Keratinocyte (primary cell): Measurements from ENCODE around the gene ARL6IP5. TPM values are rescaled to one million over a fixed set of nuclear protein-coding genes. Genes with fewer than 3 reads are reported as not detected.

Source experiments
- DNase-seq: peaks from one replicate; pipeline ENCODE4 v3.0.0-alpha.2; 2011; ENCODE audit warnings: low read depth, missing footprints, low spot score
- FAIRE-seq: peaks from 2 replicates; lab custom pipeline; 2011; peaks lifted over from hg19 to GRCh38; lab: Jason Lieb, UNC
- H2AFZ ChIP-seq: 2 replicates; pipeline ENCODE4 v1.6.0; 2012; ENCODE audit warnings: low read length, control low read depth, inconsistent platforms; ENCODE audit not compliant: control insufficient read depth
- H3K27ac ChIP-seq: 2 replicates; pipeline ENCODE4 v1.5.1; 2011; ENCODE audit warnings: low read length; ENCODE audit not compliant: control insufficient read depth, insufficient read depth
- H3K27me3 ChIP-seq: 3 replicates; pipeline ENCODE4 v1.6.0; 2011; ENCODE audit warnings: low read length; ENCODE audit not compliant: control insufficient read depth, insufficient read depth; ENCODE audit errors: extremely low read depth
- H3K36me3 ChIP-seq, 2 experiments: 2 replicates in 1 of 2; 3 replicates in 1 of 2; pipeline ENCODE4 v1.5.1; 2011; ENCODE audit warnings: low read length in 2 of 2, mild to moderate bottlenecking in 1 of 2; ENCODE audit not compliant: control insufficient read depth in 2 of 2, insufficient read depth in 2 of 2; ENCODE audit errors: extremely low read depth in 1 of 2
- H3K4me1 ChIP-seq: 3 replicates; pipeline ENCODE4 v1.5.1; 2011; ENCODE audit warnings: low read length; ENCODE audit not compliant: control insufficient read depth, insufficient read depth; ENCODE audit errors: extremely low read depth
- H3K4me2 ChIP-seq: 3 replicates; pipeline ENCODE4 v1.6.0; 2011; ENCODE audit warnings: low read depth, low read length; ENCODE audit not compliant: control insufficient read depth, insufficient read depth; ENCODE audit errors: extremely low read depth
- H3K4me3 ChIP-seq, 3 experiments: fragments of 200-600 bp in 1 of 3; sonication (generic) in 1 of 3; 2 replicates in 2 of 3; 3 replicates in 1 of 3; pipeline ENCODE4 v1.5.1; 2011 to 2016; ENCODE audit warnings: low read length in 3 of 3, mild to moderate bottlenecking in 3 of 3, control low read depth in 2 of 3, inconsistent platforms in 1 of 3, low read depth in 1 of 3, mixed read lengths in 1 of 3, mixed run types in 1 of 3, moderate library complexity in 1 of 3; ENCODE audit not compliant: control insufficient read depth in 2 of 3, insufficient read depth in 2 of 3; ENCODE audit errors: extremely low read depth in 1 of 3
- H3K79me2 ChIP-seq: 2 replicates; pipeline ENCODE4 v1.6.0; 2012; ENCODE audit warnings: low read length; ENCODE audit not compliant: control insufficient read depth, insufficient read depth
- H3K9ac ChIP-seq: 3 replicates; pipeline ENCODE4 v1.6.0; 2011; ENCODE audit warnings: low read length; ENCODE audit not compliant: control insufficient read depth, insufficient read depth; ENCODE audit errors: extremely low read depth
- H3K9me1 ChIP-seq: 3 replicates; pipeline ENCODE4 v1.6.0; 2011; ENCODE audit warnings: low read length; ENCODE audit not compliant: control insufficient read depth, insufficient read depth; ENCODE audit errors: extremely low read depth
- H3K9me3 ChIP-seq: 2 replicates; pipeline ENCODE4 v1.5.1; 2012; ENCODE audit warnings: low read depth, low read length; ENCODE audit not compliant: control insufficient read depth
- H4K20me1 ChIP-seq: 3 replicates; pipeline ENCODE4 v1.6.0; 2011; ENCODE audit warnings: low read length; ENCODE audit not compliant: control insufficient read depth, insufficient read depth; ENCODE audit errors: extremely low read depth
- EZH2 ChIP-seq: IDR thresholded peaks from one replicate; pipeline ENCODE4 v1.6.1; 2012; ENCODE audit warnings: inconsistent platforms, mild to moderate bottlenecking, low read length, moderate library complexity
- dilution Hi-C: fragments of 300-500 bp; cut with MboI; formaldehyde crosslinking; loops from one replicate; pipeline ENCODE4 v1.7.0; 2020; ENCODE audit warnings: low sequenced_read_pairs; ENCODE audit not compliant: extremely low pct_ligation_motif_present
- polyA plus RNA-seq, 5 experiments: library from polyadenylated mRNA; depleted of rRNA in 3 of 5; stranded (reverse) in 3 of 5; stranded (forward) in 1 of 5; unstranded in 1 of 5; fragments of >200 nt; gene quantifications; 1 replicate in 1 of 5; 2 replicates in 3 of 5; 3 replicates in 1 of 5; pipeline versions ENCODE4 v1.2.1 to v1.2.3, GENCODE V29; 2011 to 2012; ENCODE audit warnings: missing spikeins in 2 of 5, low read depth in 1 of 5, low replicate concordance in 1 of 5
- TF ChIP-seq, protein P1 (sequence below), 3 experiments: IDR thresholded peaks in 1 of 3; conservative IDR thresholded peaks in 1 of 3; optimal IDR thresholded peaks in 1 of 3; 2 replicates in 2 of 3; 3 replicates in 1 of 3; pipeline versions ENCODE3 to v1.5.1; 2011; ENCODE audit warnings: low read length in 3 of 3, mild to moderate bottlenecking in 3 of 3, moderate library complexity in 2 of 3, control low read depth in 1 of 3, inconsistent platforms in 1 of 3; ENCODE audit not compliant: insufficient read depth in 2 of 3; ENCODE audit errors: extremely low read depth in 1 of 3

ARL6IP5 gene
- polyA plus RNA-seq, 1 donor (not counting 4 experiments of a cell fraction or from before 2014, with no cell fraction given) = 112 TPM

DNA sequence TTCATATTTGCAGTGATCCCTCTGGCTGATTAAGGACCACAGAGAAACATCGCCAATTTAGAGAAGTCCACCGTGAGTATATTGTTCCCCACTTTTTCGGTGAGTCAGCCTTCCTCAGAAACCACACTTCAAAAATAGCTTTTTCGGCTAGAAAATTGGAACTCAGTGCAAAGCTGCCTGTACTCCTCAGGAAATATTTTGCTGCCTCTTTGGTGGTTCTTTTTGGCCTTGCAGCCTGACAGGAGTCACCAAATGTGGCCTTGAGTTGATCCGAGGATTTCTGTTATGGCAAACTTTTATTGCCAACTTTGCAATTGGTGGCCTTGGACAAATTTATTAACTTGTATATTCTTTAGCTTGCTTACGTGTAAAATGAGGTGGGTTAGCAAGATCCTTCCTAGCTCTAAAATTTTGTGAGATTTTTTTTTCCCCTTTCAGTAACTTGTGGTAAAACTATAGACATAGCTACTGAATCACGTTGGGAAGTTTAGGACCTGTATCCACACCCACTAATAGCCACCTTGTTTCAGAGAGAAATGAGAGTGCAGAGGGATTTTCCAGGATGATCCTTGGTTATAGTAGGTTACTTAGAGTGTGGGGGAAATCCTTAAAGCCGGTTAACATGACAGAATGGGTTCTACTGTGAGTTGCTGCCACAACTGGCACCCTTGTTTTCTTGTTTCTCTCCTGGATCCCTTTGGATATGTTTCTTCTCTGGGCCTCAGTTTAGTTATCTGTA lies 9.9 kb downstream of the ARL6IP5 start:
- no peaks in the 10 kb centered on the region for H3K9me3 ChIP-seq
- H3K9me1 ChIP-seq = no peaks in the 10 kb centered on the region
- no peaks in the 10 kb centered on the region for H3K27me3 ChIP-seq
- FAIRE-seq = no peak
- H3K27ac ChIP-seq = no peak overlapping the region
- TF ChIP-seq EZH2 = no peak
- TF ChIP-seq, protein P1, sequence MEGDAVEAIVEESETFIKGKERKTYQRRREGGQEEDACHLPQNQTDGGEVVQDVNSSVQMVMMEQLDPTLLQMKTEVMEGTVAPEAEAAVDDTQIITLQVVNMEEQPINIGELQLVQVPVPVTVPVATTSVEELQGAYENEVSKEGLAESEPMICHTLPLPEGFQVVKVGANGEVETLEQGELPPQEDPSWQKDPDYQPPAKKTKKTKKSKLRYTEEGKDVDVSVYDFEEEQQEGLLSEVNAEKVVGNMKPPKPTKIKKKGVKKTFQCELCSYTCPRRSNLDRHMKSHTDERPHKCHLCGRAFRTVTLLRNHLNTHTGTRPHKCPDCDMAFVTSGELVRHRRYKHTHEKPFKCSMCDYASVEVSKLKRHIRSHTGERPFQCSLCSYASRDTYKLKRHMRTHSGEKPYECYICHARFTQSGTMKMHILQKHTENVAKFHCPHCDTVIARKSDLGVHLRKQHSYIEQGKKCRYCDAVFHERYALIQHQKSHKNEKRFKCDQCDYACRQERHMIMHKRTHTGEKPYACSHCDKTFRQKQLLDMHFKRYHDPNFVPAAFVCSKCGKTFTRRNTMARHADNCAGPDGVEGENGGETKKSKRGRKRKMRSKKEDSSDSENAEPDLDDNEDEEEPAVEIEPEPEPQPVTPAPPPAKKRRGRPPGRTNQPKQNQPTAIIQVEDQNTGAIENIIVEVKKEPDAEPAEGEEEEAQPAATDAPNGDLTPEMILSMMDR (optimal IDR thresholded peaks at IDR 0.05 in 1 of 3, IDR thresholded peaks at IDR 0.05 in 1 of 3, conservative IDR thresholded peaks at IDR 0.05 in 1 of 3; ENCODE audit: extremely low read depth in 1 of 3, insufficient read depth in 2 of 3, low read length in 3 of 3) = no peak
- dilution Hi-C loops = no loop called here
- no peak overlapping the region for H3K4me2 ChIP-seq
- H3K36me3 ChIP-seq = peaks cover 4 to 7% of the 10 kb centered on the region in 2 experiments
- peaks cover 47% of the 10 kb centered on the region for H3K79me2 ChIP-seq
- peaks cover 32% of the 10 kb centered on the region for H3K4me1 ChIP-seq
- no peak overlapping the region for H3K4me3 ChIP-seq
- no peak overlapping the region for H3K9ac ChIP-seq
- no peak for DNase-seq
- no peaks in the 10 kb centered on the region for H4K20me1 ChIP-seq
- no peak overlapping the region for H2AFZ ChIP-seq

GRCh38 chr3:69095636-69096035 lies 10.9 kb downstream of the ARL6IP5 start:
- Histone ChIP-seq H2AFZ (no peak overlapping the region), H3K4me2 (no peak overlapping the region), H3K79me2 (peaks cover 43% of the 10 kb centered on the region), H3K27ac (no peak overlapping the region), H3K4me3 (no peak overlapping the region), H3K9me1 (no peaks in the 10 kb centered on the region), H3K36me3 (peaks cover 4 to 7% of the 10 kb centered on the region in 2 experiments), H3K27me3 (no peaks in the 10 kb centered on the region), H3K4me1 (peaks cover 23% of the 10 kb centered on the region), H4K20me1 (no peaks in the 10 kb centered on the region), H3K9ac (no peak overlapping the region), H3K9me3 (no peaks in the 10 kb centered on the region)
- DNase-seq (no peak), FAIRE-seq (no peak)
- TF ChIP-seq, protein P1 (optimal IDR thresholded peaks at IDR 0.05 in 1 of 3, IDR thresholded peaks at IDR 0.05 in 1 of 3, conservative IDR thresholded peaks at IDR 0.05 in 1 of 3; ENCODE audit: extremely low read depth in 1 of 3, insufficient read depth in 2 of 3, low read length in 3 of 3) = no peak
- TF ChIP-seq EZH2 = no peak
- dilution Hi-C loops = no loop called here
